ENCODE measurements around the gene LRBA.

DNA sequence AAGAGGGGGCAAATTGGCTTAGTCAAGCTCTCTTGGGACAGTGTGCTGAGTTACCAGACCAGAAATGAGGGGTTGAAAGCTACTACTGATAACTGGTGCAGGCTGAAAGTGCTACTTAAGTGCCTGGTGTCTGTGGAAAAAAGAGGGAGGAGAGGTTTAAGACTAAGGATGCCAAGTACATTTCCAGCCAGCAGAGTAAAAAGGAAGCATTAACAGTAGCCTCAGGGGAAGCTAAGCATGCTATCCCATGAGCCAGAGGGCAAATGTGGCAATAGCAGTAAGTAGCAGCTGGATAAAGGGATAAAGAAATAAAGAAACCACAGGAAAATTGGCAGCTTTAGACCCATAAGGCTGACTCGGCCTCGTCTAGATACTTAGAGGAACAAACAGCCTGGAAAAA, 629.5 kb downstream of the LRBA start:
- TF ChIP-seq EZH2 (IDR thresholded peaks at IDR 0.05; ENCODE audit: borderline replicate concordance, low read length): no peak
- TF ChIP-seq, protein P1, sequence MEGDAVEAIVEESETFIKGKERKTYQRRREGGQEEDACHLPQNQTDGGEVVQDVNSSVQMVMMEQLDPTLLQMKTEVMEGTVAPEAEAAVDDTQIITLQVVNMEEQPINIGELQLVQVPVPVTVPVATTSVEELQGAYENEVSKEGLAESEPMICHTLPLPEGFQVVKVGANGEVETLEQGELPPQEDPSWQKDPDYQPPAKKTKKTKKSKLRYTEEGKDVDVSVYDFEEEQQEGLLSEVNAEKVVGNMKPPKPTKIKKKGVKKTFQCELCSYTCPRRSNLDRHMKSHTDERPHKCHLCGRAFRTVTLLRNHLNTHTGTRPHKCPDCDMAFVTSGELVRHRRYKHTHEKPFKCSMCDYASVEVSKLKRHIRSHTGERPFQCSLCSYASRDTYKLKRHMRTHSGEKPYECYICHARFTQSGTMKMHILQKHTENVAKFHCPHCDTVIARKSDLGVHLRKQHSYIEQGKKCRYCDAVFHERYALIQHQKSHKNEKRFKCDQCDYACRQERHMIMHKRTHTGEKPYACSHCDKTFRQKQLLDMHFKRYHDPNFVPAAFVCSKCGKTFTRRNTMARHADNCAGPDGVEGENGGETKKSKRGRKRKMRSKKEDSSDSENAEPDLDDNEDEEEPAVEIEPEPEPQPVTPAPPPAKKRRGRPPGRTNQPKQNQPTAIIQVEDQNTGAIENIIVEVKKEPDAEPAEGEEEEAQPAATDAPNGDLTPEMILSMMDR (IDR thresholded peaks at IDR 0.05; ENCODE audit: low read length): no peak

All from OCI-LY1 (cell line).